NCI-H2029 (cell line): Measurements from ENCODE around the gene ITGA8.

Experiments used
- DNase-seq: peaks from one replicate; lab custom pipeline; 2025; lab: John Stamatoyannopoulos, UW

ITGA8 gene

GRCh38 chr10:15735763-15736162 is 16.0 kb upstream of the ITGA8 start:
- no peak for DNase-seq

DNA sequence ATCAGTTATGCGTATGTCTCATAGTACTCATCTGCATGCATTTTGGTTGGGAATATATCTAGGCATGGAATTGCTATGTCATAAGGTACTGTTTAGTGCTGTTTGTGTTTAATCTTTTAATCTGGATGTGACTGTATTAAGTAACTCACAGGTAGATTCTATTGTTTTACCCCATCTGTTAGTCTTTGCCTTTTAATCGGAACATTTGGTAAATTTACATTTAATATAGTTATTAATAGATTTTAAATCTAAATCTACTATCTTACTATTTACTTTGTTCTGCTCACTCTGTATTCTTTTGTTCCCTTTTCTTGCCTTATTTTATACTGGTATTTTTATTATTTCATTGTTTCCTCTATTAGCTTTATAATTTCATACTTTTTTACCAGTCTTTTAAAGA is 10.6 kb upstream of the ITGA8 start:
- DNase-seq = no peak

DNA sequence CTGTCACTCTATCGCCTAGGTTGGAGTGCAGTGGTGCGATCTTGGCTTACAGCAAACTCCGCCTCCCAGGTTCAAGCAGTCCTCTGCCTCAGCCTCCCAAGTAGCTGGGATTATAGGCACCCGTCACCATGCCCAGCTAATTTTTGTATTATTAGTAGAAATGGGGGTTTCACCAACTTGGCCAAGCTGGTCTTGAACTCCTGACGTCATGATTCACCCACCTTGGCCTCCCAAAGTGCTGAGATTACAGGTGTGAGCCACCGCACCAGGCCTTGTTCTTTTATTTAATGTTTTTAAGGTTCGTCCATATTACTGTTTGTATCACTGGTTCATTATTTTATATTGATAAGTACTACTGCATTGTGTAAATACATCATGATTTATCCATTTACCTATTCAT is 10.2 kb upstream of the ITGA8 start:
- no peak for DNase-seq

DNA sequence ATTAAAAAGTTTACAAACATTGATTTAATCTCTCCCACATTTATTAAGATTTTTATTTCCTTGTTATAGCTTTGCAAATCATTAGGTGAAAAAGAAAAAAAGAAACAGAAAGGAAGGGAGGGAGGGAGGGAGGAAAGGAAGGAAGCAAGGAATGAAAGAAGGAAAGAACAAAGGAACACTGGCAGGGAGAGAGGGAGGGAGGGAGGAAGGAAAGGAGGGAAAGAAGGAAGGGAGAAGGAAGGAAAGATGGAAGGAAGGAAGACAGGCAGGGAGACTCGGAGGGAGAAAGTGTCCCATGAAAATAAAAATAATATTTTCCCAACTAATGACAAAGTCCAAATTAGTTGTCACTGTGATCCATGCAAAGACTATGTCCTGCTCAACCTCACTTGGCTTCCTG is 6.3 kb upstream of the ITGA8 start:
- DNase-seq = no peak

GRCh38 chr10:15725603-15726002 is 5.9 kb upstream of the ITGA8 start:
- DNase-seq = no peak

- no peak for DNase-seq
Measured at GRCh38 chr10:15724683-15725082, 5.0 kb upstream of the ITGA8 start.

- DNase-seq = no peak
Measured at GRCh38 chr10:15723803-15724202, 4.1 kb upstream of the ITGA8 start.

DNA sequence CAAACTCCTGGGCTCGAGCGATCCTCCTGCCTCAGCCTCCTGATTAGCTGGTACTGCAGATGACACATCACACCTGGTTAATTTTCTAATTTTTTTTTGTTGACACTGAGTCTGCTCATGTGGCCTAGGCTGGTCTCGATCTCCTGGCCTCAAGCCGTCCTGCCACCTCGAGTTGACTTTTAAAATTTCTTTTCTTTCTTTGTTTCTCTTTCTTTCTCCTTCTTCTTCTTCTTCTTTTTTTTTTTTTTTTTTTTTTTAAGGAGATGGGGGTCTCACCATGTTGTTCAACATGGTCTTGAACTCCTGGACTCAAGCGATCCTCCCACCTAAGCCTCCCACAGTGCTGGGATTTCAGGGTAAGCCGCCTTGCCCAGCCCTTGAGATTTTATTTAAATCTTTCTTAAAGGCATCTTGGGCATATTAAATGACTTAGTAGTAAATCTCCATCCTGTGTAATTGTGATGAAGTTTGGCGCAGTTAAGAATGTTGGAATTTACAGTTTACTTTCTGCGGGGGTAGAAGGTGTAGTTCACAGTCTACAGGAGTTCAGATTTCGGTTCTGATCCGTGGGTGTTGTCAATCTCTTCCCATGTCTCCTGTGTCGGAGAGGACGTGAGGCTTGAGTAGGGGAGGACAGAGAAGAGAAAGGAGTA is 1.0 kb upstream of the ITGA8 start:
- no peak for DNase-seq

GRCh38 chr10:15719049-15719898 is 448 bp downstream of the ITGA8 start:
- no peak for DNase-seq

DNA sequence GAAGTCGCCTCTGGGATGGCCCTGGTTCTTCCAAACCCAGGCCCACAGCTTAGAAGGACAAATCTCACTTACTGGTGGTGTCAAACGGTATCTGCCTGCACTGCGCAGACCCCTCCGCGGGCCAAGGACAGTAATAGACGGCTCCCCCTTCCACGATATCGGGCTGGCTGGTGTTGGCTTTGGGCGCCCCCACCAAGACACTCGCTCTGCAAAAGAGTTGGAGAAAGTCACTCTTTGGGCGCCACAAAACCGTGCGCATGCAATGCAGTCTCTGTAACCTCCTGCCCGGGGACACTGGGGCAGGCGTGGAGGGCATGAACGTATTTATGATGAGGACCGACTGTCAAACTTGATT is 1.1 kb downstream of the ITGA8 start:
- DNase-seq = no peak

GRCh38 chr10:15715619-15716227 is 4.0 kb downstream of the ITGA8 start:
- no peak for DNase-seq

GRCh38 chr10:15714847-15715246 is 4.9 kb downstream of the ITGA8 start:
- no peak for DNase-seq

DNA sequence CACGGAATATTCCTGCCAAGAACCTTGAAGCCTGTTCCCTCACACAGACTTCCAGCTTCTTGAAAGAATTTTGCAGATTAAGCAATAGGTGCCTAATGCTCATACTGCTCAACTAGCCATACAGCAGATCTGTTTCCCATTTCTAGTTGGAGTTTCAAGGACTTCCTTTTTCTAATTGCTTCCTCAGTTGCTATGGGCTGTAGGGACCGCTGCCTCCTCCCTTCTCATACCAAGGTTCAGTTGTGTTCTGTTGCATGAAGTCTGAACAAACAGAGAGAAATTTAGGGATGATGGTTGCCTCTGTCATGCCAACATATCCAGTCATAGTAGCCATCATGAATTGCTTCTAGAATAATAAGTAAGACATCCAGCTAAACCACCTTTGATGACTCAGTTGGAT is 6.8 kb downstream of the ITGA8 start:
- DNase-seq = no peak

GRCh38 chr10:15710455-15710854 is 9.3 kb downstream of the ITGA8 start:
- no peak for DNase-seq

GRCh38 chr10:15705298-15705697 is 14.4 kb downstream of the ITGA8 start:
- no peak for DNase-seq

GRCh38 chr10:15704581-15704968 is 15.1 kb downstream of the ITGA8 start:
- DNase-seq = no peak

GRCh38 chr10:15703944-15704580 is 15.7 kb downstream of the ITGA8 start:
- no peak for DNase-seq

- DNase-seq = no peak
Measured at GRCh38 chr10:15703151-15703880, 16.4 kb downstream of the ITGA8 start.

- no peak for DNase-seq
Measured at GRCh38 chr10:15700078-15700674, 19.5 kb downstream of the ITGA8 start.

DNA sequence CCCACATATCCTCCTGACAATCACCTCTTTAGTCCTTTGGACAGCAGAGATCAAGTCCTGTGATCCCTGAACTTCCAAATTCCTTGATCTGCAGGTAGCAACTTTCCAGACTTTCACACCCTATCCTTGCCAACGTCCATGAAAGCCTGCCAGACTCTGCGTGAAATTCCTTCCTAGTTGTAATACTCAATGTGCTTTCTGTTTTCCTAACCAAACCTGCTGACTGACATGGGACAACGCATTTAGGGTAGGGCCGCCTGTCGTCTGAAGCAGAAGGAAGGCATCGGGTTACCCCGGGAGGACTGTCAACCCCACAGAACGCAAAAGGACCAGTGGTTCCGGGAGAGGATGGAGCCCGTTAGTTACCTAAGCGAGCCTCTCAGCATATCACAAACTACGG is 23.9 kb downstream of the ITGA8 start:
- no peak for DNase-seq

DNA sequence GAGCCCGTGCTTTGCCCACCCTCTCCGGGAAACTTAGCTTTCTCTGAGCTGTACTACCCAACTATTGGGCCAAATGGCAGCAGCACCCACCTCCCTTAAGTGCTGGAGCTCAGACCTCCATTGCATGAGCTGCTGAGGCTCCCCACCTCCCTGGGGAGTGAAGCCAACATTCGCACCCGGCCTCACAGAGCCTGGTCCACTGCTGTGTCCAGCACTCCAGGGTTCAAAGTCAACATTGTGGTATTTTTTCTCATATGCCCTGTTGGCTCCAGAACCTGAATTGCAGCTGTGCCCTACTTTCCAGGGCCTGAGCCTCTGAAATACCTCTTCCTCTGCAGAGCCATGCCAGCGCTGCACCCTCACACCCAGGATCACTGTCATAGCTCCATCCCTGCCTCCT is 29.7 kb downstream of the ITGA8 start:
- DNase-seq = no peak

DNA sequence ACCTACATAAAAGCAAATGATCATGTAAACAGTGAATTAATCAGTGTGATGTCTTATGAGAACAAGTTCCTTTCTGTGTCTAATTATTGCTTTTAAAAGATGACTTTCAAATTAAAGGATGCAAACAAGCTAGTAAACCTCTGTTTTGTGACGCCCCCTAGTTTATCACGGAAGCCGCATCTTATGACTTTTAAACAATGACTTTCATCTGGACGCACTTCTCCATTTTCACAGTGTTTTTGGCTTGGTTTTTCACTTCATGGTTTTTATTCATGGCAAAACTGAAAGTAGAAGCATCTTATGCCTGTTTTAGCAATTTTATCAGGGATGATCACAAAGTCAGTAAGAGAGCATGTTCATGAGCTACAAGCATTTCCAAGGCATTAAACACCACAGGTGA is 35.0 kb downstream of the ITGA8 start:
- DNase-seq = no peak
